B cell (primary cell): ENCODE measurements around the gene RAP1GAP.
"Not testable (repeated sequence)": the region's sequence is repeated elsewhere in the genome, so short reads cannot be mapped to it uniquely, and the experiment has no call there.

ENCODE experiments used
- EZH2 ChIP-seq: IDR thresholded peaks from 2 replicates; pipeline ENCODE4 v1.6.1; 2012; ENCODE audit warnings: borderline replicate concordance, low read depth, mild to moderate bottlenecking, moderate library complexity, low read length; ENCODE audit not compliant: insufficient read depth, poor library complexity, severe bottlenecking
- TF ChIP-seq, protein P1 (sequence below): fragments of 200-600 bp; IDR thresholded peaks from one replicate; pipeline ENCODE4 v1.8.0; 2022; ENCODE audit warnings: antibody characterized with exemption, mild to moderate bottlenecking

DNA sequence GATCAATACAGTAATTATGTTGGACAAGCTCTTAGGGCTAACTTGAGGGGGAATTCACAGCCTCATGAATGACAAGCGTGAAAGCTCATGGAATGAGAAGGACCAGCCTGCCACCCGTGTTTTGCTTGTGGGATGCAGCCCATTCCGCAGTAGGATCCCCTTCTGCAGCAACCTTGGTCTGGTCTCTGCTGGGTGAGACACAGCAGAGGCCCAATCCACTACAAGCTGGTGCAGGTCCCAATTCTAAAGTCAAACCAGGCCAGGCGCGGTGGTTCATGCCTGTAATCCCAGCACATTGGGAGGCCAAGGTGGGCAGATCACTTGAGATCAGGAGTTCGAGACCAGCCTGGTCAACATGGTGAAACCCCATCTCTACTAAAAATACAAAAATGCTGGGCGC, 4.7 kb upstream of the RAP1GAP start:
- TF ChIP-seq, protein P1, sequence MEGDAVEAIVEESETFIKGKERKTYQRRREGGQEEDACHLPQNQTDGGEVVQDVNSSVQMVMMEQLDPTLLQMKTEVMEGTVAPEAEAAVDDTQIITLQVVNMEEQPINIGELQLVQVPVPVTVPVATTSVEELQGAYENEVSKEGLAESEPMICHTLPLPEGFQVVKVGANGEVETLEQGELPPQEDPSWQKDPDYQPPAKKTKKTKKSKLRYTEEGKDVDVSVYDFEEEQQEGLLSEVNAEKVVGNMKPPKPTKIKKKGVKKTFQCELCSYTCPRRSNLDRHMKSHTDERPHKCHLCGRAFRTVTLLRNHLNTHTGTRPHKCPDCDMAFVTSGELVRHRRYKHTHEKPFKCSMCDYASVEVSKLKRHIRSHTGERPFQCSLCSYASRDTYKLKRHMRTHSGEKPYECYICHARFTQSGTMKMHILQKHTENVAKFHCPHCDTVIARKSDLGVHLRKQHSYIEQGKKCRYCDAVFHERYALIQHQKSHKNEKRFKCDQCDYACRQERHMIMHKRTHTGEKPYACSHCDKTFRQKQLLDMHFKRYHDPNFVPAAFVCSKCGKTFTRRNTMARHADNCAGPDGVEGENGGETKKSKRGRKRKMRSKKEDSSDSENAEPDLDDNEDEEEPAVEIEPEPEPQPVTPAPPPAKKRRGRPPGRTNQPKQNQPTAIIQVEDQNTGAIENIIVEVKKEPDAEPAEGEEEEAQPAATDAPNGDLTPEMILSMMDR, result not testable (repeated sequence)
- TF ChIP-seq EZH2, result not testable (repeated sequence)
